Activated CD4-positive, alpha-beta T cell treated with anti-CD3 and anti-CD28 coated beads for 36 hours (primary cell): ENCODE data around the gene P2RY11. TPM values are rescaled to one million over a fixed set of nuclear protein-coding genes. Genes with fewer than 3 reads are reported as not detected.

Experiments used
- ATAC-seq: fragments of 200-7000 bp; cut with Tn5 transposase; one replicate; pipeline ENCODE4 v1.10.0; 2021; ENCODE audit warnings: mild to moderate bottlenecking, moderate library complexity
- CTCF ChIA-PET: fragments of 350-600 bp; sonication (Branson Sonifier 250); formaldehyde crosslinking; loops from one replicate; lab custom pipeline; 2021; ENCODE audit warnings: antibody characterized with exemption; lab: Charles Lee
- POLR2A ChIA-PET: fragments of 350-600 bp; sonication (Branson Sonifier 250); formaldehyde crosslinking; loops from one replicate; lab custom pipeline; 2021; ENCODE audit warnings: antibody characterized with exemption, inconsistent platforms; lab: Charles Lee
- DNase-seq: peaks from one replicate; pipeline ENCODE4 v3.0.0-alpha.2; 2020
- H3K27ac Mint-ChIP-seq: one replicate; pipeline ENCODE4 v1.8.0; 2021; ENCODE audit warnings: mixed read lengths
- H3K27me3 Mint-ChIP-seq: one replicate; pipeline ENCODE4 v1.8.0; 2021; ENCODE audit warnings: mixed read lengths
- H3K36me3 Mint-ChIP-seq: one replicate; pipeline ENCODE4 v1.8.0; 2021; ENCODE audit warnings: low read depth, mixed read lengths
- H3K4me1 Mint-ChIP-seq: one replicate; pipeline ENCODE4 v1.8.0; 2021; ENCODE audit warnings: mixed read lengths
- H3K4me3 Mint-ChIP-seq: one replicate; pipeline ENCODE4 v1.8.0; 2021; ENCODE audit warnings: mild to moderate bottlenecking, moderate library complexity, mixed read lengths
- H3K9me3 Mint-ChIP-seq: one replicate; pipeline ENCODE4 v1.8.0; 2021; ENCODE audit warnings: low read depth, mixed read lengths
- intact Hi-C, 2 experiments: fragments of 100-400 bp; cut with DNase I in 1 of 2; cut with micrococcal nuclease in 1 of 2; formaldehyde crosslinking; loops; one replicate each; pipeline versions ENCODE4 v1.14.2 to v1.15.1; 2022 to 2024; cut with DNase I, micrococcal nuclease
- total RNA-seq, 2 experiments: library from RNA; stranded (reverse); gene quantifications; one replicate each; pipeline ENCODE4 v1.2.3, GENCODE V29; 2021

P2RY11 gene
- total RNA-seq, 2 experiments from 2014 or later, result 46.4 to 52.1 TPM

GRCh38 chr19:10095622-10095947, 15.9 kb upstream of the P2RY11 start:
- peaks cover 25% of the 10 kb centered on the region for H3K4me1 Mint-ChIP-seq
- ATAC-seq (no peak), DNase-seq (no peak)
- ChIA-PET CTCF (interaction anchor here (0.7 to 1.4 kb wide), 8 partner anchors 9 to 165 kb away, joined by 3 to 5 read pairs (median 4); partner anchors contain the start of genes P2RY11 and PPAN), POLR2A (interaction anchor here (1.0 to 1.4 kb wide), 3 partner anchors 9 to 13 kb away, joined by 4 to 7 read pairs (median 5); partner anchors contain the start of gene PPAN)
- no peak overlapping the region for H3K27ac Mint-ChIP-seq
- no peak overlapping the region for H3K4me3 Mint-ChIP-seq
- no peaks in the 10 kb centered on the region for H3K27me3 Mint-ChIP-seq
- H3K36me3 Mint-ChIP-seq, result peaks cover 42% of the 10 kb centered on the region
- no peaks in the 10 kb centered on the region for H3K9me3 Mint-ChIP-seq
- intact Hi-C loops, result no loop called here

GRCh38 chr19:10095948-10096614, 15.4 kb upstream of the P2RY11 start:
- ChIA-PET CTCF (interaction anchor here (0.6 to 1.4 kb wide), 10 partner anchors 8 to 238 kb away, joined by 3 to 5 read pairs (median 3); partner anchors contain the start of genes P2RY11 and PPAN), POLR2A (interaction anchor here (0.5 to 1.4 kb wide), 5 partner anchors 8 to 284 kb away, joined by 3 to 7 read pairs (median 4); partner anchors contain the start of genes PPAN and TYK2)
- no peaks in the 10 kb centered on the region for H3K27me3 Mint-ChIP-seq
- peak overlapping the region; percentile 56 for H3K4me3 Mint-ChIP-seq
- no peaks in the 10 kb centered on the region for H3K9me3 Mint-ChIP-seq
- peaks cover 26% of the 10 kb centered on the region for H3K4me1 Mint-ChIP-seq
- H3K27ac Mint-ChIP-seq, result peak overlapping the region; percentile 69
- DNase-seq (peak; percentile 94), ATAC-seq (peak; percentile 90)
- intact Hi-C loops, result loop anchor here (1.0 to 2.0 kb wide), 10 partner anchors 9 to 471 kb away; partner anchors contain the start of genes SHFL (in 2 of the 2), DNMT1 (in 1 of the 2), EIF3G (in 1 of the 2) and KRI1 (in 1 of the 2)
- peaks cover 40% of the 10 kb centered on the region for H3K36me3 Mint-ChIP-seq

- no peaks in the 10 kb centered on the region for H3K9me3 Mint-ChIP-seq
- no peak for ATAC-seq
- ChIA-PET CTCF (interaction anchor here (0.8 to 1.4 kb wide), 6 partner anchors 8 to 22 kb away, joined by 3 to 4 read pairs (median 4); partner anchors contain the start of genes P2RY11 and PPAN), POLR2A (interaction anchor here (0.6 to 1.4 kb wide), 5 partner anchors 8 to 322 kb away, joined by 3 to 7 read pairs (median 4); partner anchors contain the start of gene PPAN)
- peak overlapping the region; percentile 69 for H3K27ac Mint-ChIP-seq
- DNase-seq, result no peak
- peaks cover 26% of the 10 kb centered on the region for H3K4me1 Mint-ChIP-seq
- intact Hi-C loops, result loop anchor here (1.0 to 2.0 kb wide), 10 partner anchors 9 to 470 kb away; partner anchors contain the start of genes SHFL (in 2 of the 2), DNMT1 (in 1 of the 2), EIF3G (in 1 of the 2) and KRI1 (in 1 of the 2)
- peaks cover 39% of the 10 kb centered on the region for H3K36me3 Mint-ChIP-seq
- H3K27me3 Mint-ChIP-seq, result no peaks in the 10 kb centered on the region
- peak overlapping the region; percentile 56 for H3K4me3 Mint-ChIP-seq
Measured at GRCh38 chr19:10096615-10096963, 14.9 kb upstream of the P2RY11 start.

- ChIA-PET CTCF (interaction anchor here (2.4 kb wide), 1 partner anchor 8 kb away, joined by 12 read pairs; no protein-coding TSS in a partner anchor), POLR2A (interaction anchor here (0.7 kb wide), 1 partner anchor 138 kb away, joined by 3 read pairs; no protein-coding TSS in a partner anchor)
- Mint-ChIP-seq H3K4me3 (no peak overlapping the region), H3K27ac (peak overlapping the region; percentile 77), H3K9me3 (no peaks in the 10 kb centered on the region), H3K27me3 (no peaks in the 10 kb centered on the region), H3K36me3 (peaks cover 12% of the 10 kb centered on the region), H3K4me1 (peaks cover 50% of the 10 kb centered on the region)
- no peak for DNase-seq
- no peak for ATAC-seq
- intact Hi-C loops, result loop anchor here in 1 of 2 experiments (10.0 kb wide), 3 partner anchors 405 to 995 kb away; partner anchors contain the start of genes CARM1 and KEAP1
Measured at GRCh38 chr19:10100163-10100785, 11.2 kb upstream of the P2RY11 start.

GRCh38 chr19:10102787-10103236, 8.7 kb upstream of the P2RY11 start:
- intact Hi-C loops, result loop anchor here in 1 of 2 experiments (10.0 kb wide), 3 partner anchors 402 to 992 kb away; partner anchors contain the start of genes CARM1 and KEAP1
- ChIA-PET POLR2A (no interaction called here), CTCF (interaction anchor here (0.6 to 2.0 kb wide), 6 partner anchors 11 to 828 kb away, joined by 3 to 9 read pairs (median 4); partner anchors contain the start of gene EIF3G)
- Mint-ChIP-seq H3K27me3 (no peaks in the 10 kb centered on the region), H3K4me3 (peak overlapping the region; percentile 68), H3K9me3 (no peaks in the 10 kb centered on the region), H3K4me1 (peaks cover 58% of the 10 kb centered on the region), H3K27ac (peak overlapping the region; percentile 93), H3K36me3 (peaks cover 20% of the 10 kb centered on the region)
- DNase-seq (no peak), ATAC-seq (no peak)

GRCh38 chr19:10104130-10104513, 7.4 kb upstream of the P2RY11 start:
- H3K27ac Mint-ChIP-seq, result peak overlapping the region; percentile 99
- H3K9me3 Mint-ChIP-seq, result no peaks in the 10 kb centered on the region
- ATAC-seq (no peak), DNase-seq (no peak)
- peak overlapping the region; percentile 90 for H3K4me3 Mint-ChIP-seq
- peaks cover 57% of the 10 kb centered on the region for H3K4me1 Mint-ChIP-seq
- CTCF ChIA-PET, result interaction anchor here (1.1 to 2.0 kb wide), 3 partner anchors 8 to 155 kb away, joined by 4 to 9 read pairs (median 7); no protein-coding TSS in a partner anchor
- H3K27me3 Mint-ChIP-seq, result no peaks in the 10 kb centered on the region
- H3K36me3 Mint-ChIP-seq, result peaks cover 29% of the 10 kb centered on the region
- intact Hi-C loops, result loop anchor here (2.0 to 10.0 kb wide), 9 partner anchors 17 to 991 kb away; partner anchors contain the start of genes CARM1 (in 1 of the 2), KEAP1 (in 1 of the 2), PIN1 (in 1 of the 2) and TYK2 (in 1 of the 2)
- POLR2A ChIA-PET, result interaction anchor here (0.6 to 0.8 kb wide), 3 partner anchors 8 to 87 kb away, joined by 5 to 6 read pairs (median 5); no protein-coding TSS in a partner anchor

GRCh38 chr19:10104665-10105508, 6.6 kb upstream of the P2RY11 start:
- peak; percentile 70 for ATAC-seq
- Mint-ChIP-seq H3K27me3 (no peaks in the 10 kb centered on the region), H3K4me3 (peak overlapping the region; percentile 90), H3K36me3 (peaks cover 36% of the 10 kb centered on the region), H3K4me1 (peaks cover 60% of the 10 kb centered on the region), H3K9me3 (no peaks in the 10 kb centered on the region), H3K27ac (peak overlapping the region; percentile 99)
- DNase-seq, result peak; percentile 89
- intact Hi-C loops, result loop anchor here (1.0 to 10.0 kb wide), 12 partner anchors 9 to 990 kb away; partner anchors contain the start of genes CARM1 (in 1 of the 2), KEAP1 (in 1 of the 2), KRI1 (in 1 of the 2) and MRPL4 (in 1 of the 2)
- POLR2A ChIA-PET, result interaction anchor here (0.6 to 1.1 kb wide), 4 partner anchors 9 to 286 kb away, joined by 3 to 6 read pairs (median 5); partner anchors contain the start of gene FBXL12
- CTCF ChIA-PET, result interaction anchor here (1.1 to 2.0 kb wide), 3 partner anchors 9 to 154 kb away, joined by 4 to 9 read pairs (median 7); no protein-coding TSS in a partner anchor

GRCh38 chr19:10105509-10106099, 5.9 kb upstream of the P2RY11 start:
- no peaks in the 10 kb centered on the region for H3K27me3 Mint-ChIP-seq
- peak overlapping the region; percentile 99 for H3K27ac Mint-ChIP-seq
- CTCF ChIA-PET, result interaction anchor here (0.6 to 2.3 kb wide), 3 partner anchors 11 to 22 kb away, joined by 3 to 8 read pairs (median 4); no protein-coding TSS in a partner anchor
- peak overlapping the region; percentile 90 for H3K4me3 Mint-ChIP-seq
- DNase-seq (peak; percentile 93), ATAC-seq (peak; percentile 56)
- no peaks in the 10 kb centered on the region for H3K9me3 Mint-ChIP-seq
- POLR2A ChIA-PET, result interaction anchor here (1.1 to 1.2 kb wide), 2 partner anchors 9 kb away, joined by 5 to 7 read pairs; no protein-coding TSS in a partner anchor
- intact Hi-C loops, result loop anchor here (1.0 to 10.0 kb wide), 17 partner anchors 9 to 989 kb away; partner anchors contain the start of genes CARM1 (in 1 of the 2), DNMT1 (in 1 of the 2), EIF3G (in 1 of the 2) and ILF3 (in 1 of the 2)
- H3K4me1 Mint-ChIP-seq, result peaks cover 62% of the 10 kb centered on the region
- H3K36me3 Mint-ChIP-seq, result peaks cover 39% of the 10 kb centered on the region
